ENCODE results near the gene LAP3. TPM values are rescaled to one million over a fixed set of nuclear protein-coding genes. Genes with fewer than 3 reads are reported as not detected.

LAP3 gene
- total and polyA plus RNA-seq, 7 experiments from 2014 or later, result 25.2 to 142 (median 49.6) TPM

GRCh38 chr4:17550549-17550948 is 26.4 kb upstream of the LAP3 start:
- H3K9me3 ChIP-seq (ENCODE audit: control insufficient read depth in 2 of 3, low read length in 3 of 3), result no peaks in the 10 kb centered on the region
- H3K4me1 ChIP-seq (ENCODE audit: control insufficient read depth in 2 of 2, insufficient read depth in 2 of 2, low read length in 2 of 2), result no peaks in the 10 kb centered on the region
- peak overlapping the region in 1 of 9 donors; percentile 36 for H3K27ac Mint-ChIP-seq
- no peak overlapping the region for H3K27ac ChIP-seq (ENCODE audit: low read depth, low read length)
- no peak overlapping the region for H3K4me3 ChIP-seq (ENCODE audit: low read length)
- H3K9me3 Mint-ChIP-seq, result peaks cover 0 to 2% (median 0%) of the 10 kb centered on the region in 11 donors
- intact Hi-C loops (cut with micrococcal nuclease), result no loop called here
- no peaks in the 10 kb centered on the region for H3K27me3 ChIP-seq (ENCODE audit: control insufficient read depth in 2 of 2, insufficient read depth in 2 of 2, low read length in 2 of 2)
- no peak for ATAC-seq
- ChIA-PET POLR2A (no interaction called here), CTCF (no interaction called here)
- peaks cover 0 to 18% (median 8%) of the 10 kb centered on the region in 5 donors for H3K27me3 Mint-ChIP-seq
- no peaks in the 10 kb centered on the region for H3K36me3 Mint-ChIP-seq
- H3K36me3 ChIP-seq (ENCODE audit: control insufficient read depth in 2 of 3, insufficient read depth in 3 of 3, low read length in 3 of 3), result no peaks in the 10 kb centered on the region
- no peak overlapping the region for H3K4me3 Mint-ChIP-seq
- DNase-seq, result no peak
- H3K4me1 Mint-ChIP-seq, result peaks cover 0 to 12% (median 0%) of the 10 kb centered on the region in 7 donors

GRCh38 chr4:17552427-17552826 is 24.6 kb upstream of the LAP3 start:
- no peak overlapping the region for H3K4me3 ChIP-seq (ENCODE audit: low read length)
- peaks cover 0 to 24% (median 8%) of the 10 kb centered on the region in 5 donors for H3K27me3 Mint-ChIP-seq
- H3K4me1 Mint-ChIP-seq, result peaks cover 0 to 12% (median 0%) of the 10 kb centered on the region in 7 donors
- H3K9me3 Mint-ChIP-seq, result peaks cover 0 to 2% (median 0%) of the 10 kb centered on the region in 11 donors
- ChIA-PET POLR2A (no interaction called here), CTCF (interaction anchor here (0.9 kb wide), 1 partner anchor 65 kb away, joined by 3 read pairs; no protein-coding TSS in a partner anchor)
- no peaks in the 10 kb centered on the region for H3K36me3 Mint-ChIP-seq
- intact Hi-C loops (cut with micrococcal nuclease), result no loop called here
- no peak overlapping the region for H3K27ac ChIP-seq (ENCODE audit: low read depth, low read length)
- no peaks in the 10 kb centered on the region for H3K27me3 ChIP-seq (ENCODE audit: control insufficient read depth in 2 of 2, insufficient read depth in 2 of 2, low read length in 2 of 2)
- ATAC-seq (no peak), DNase-seq (no peak)
- H3K27ac Mint-ChIP-seq, result no peak overlapping the region
- H3K36me3 ChIP-seq (ENCODE audit: control insufficient read depth in 2 of 3, insufficient read depth in 3 of 3, low read length in 3 of 3), result no peaks in the 10 kb centered on the region
- H3K4me1 ChIP-seq (ENCODE audit: control insufficient read depth in 2 of 2, insufficient read depth in 2 of 2, low read length in 2 of 2), result no peaks in the 10 kb centered on the region
- H3K9me3 ChIP-seq (ENCODE audit: control insufficient read depth in 2 of 3, low read length in 3 of 3), result no peaks in the 10 kb centered on the region
- no peak overlapping the region for H3K4me3 Mint-ChIP-seq

GRCh38 chr4:17554568-17554967 is 22.4 kb upstream of the LAP3 start:
- Mint-ChIP-seq H3K4me3 (peak overlapping the region in 1 of 10 donors; percentile 19), H3K4me1 (peaks cover 0 to 6% (median 0%) of the 10 kb centered on the region in 7 donors), H3K27ac (no peak overlapping the region), H3K9me3 (no peaks in the 10 kb centered on the region), H3K36me3 (no peaks in the 10 kb centered on the region), H3K27me3 (peaks cover 0 to 28% (median 8%) of the 10 kb centered on the region in 5 donors)
- H3K36me3 ChIP-seq (ENCODE audit: control insufficient read depth in 2 of 3, insufficient read depth in 3 of 3, low read length in 3 of 3), result no peaks in the 10 kb centered on the region
- ChIA-PET POLR2A (no interaction called here), CTCF (interaction anchor here (1.6 kb wide), 1 partner anchor 8 kb away, joined by 4 read pairs; no protein-coding TSS in a partner anchor)
- H3K27ac ChIP-seq (ENCODE audit: low read depth, low read length), result no peak overlapping the region
- no peak for ATAC-seq
- no peaks in the 10 kb centered on the region for H3K4me1 ChIP-seq (ENCODE audit: control insufficient read depth in 2 of 2, insufficient read depth in 2 of 2, low read length in 2 of 2)
- H3K4me3 ChIP-seq (ENCODE audit: low read length), result no peak overlapping the region
- intact Hi-C loops (cut with micrococcal nuclease), result no loop called here
- H3K27me3 ChIP-seq (ENCODE audit: control insufficient read depth in 2 of 2, insufficient read depth in 2 of 2, low read length in 2 of 2), result no peaks in the 10 kb centered on the region
- H3K9me3 ChIP-seq (ENCODE audit: control insufficient read depth in 2 of 3, low read length in 3 of 3), result no peaks in the 10 kb centered on the region
- DNase-seq, result no peak

- Mint-ChIP-seq H3K27ac (no peak overlapping the region), H3K9me3 (no peaks in the 10 kb centered on the region), H3K4me1 (peaks cover 0 to 6% (median 0%) of the 10 kb centered on the region in 7 donors), H3K4me3 (no peak overlapping the region), H3K36me3 (no peaks in the 10 kb centered on the region), H3K27me3 (peaks cover 0 to 26% (median 8%) of the 10 kb centered on the region in 5 donors)
- Histone ChIP-seq H3K27ac (ENCODE audit: low read depth, low read length) (no peak overlapping the region), H3K4me3 (ENCODE audit: low read length) (no peak overlapping the region), H3K4me1 (ENCODE audit: control insufficient read depth in 2 of 2, insufficient read depth in 2 of 2, low read length in 2 of 2) (no peaks in the 10 kb centered on the region), H3K36me3 (ENCODE audit: control insufficient read depth in 2 of 3, insufficient read depth in 3 of 3, low read length in 3 of 3) (no peaks in the 10 kb centered on the region), H3K9me3 (ENCODE audit: control insufficient read depth in 2 of 3, low read length in 3 of 3) (no peaks in the 10 kb centered on the region), H3K27me3 (ENCODE audit: control insufficient read depth in 2 of 2, insufficient read depth in 2 of 2, low read length in 2 of 2) (no peaks in the 10 kb centered on the region)
- POLR2A ChIA-PET, result interaction anchor here (0.7 kb wide), 1 partner anchor 59 kb away, joined by 4 read pairs; no protein-coding TSS in a partner anchor
- no peak for DNase-seq
- CTCF ChIA-PET, result interaction anchor here (1.0 kb wide), 1 partner anchor 8 kb away, joined by 4 read pairs; no protein-coding TSS in a partner anchor
- ATAC-seq, result no peak
- intact Hi-C loops (cut with micrococcal nuclease), result no loop called here
Measured at GRCh38 chr4:17556498-17556897, 20.5 kb upstream of the LAP3 start.

- intact Hi-C loops (cut with micrococcal nuclease), result no loop called here
Measured at GRCh38 chr4:17557880-17558279, 19.1 kb upstream of the LAP3 start.

GRCh38 chr4:17558941-17559708 is 17.9 kb upstream of the LAP3 start:
- H3K27me3 Mint-ChIP-seq, result peaks cover 0 to 20% (median 8%) of the 10 kb centered on the region in 5 donors
- H3K27ac Mint-ChIP-seq, result no peak overlapping the region
- H3K9me3 Mint-ChIP-seq, result no peaks in the 10 kb centered on the region
- POLR2A ChIA-PET, result no interaction called here
- DNase-seq, result no peak
- intact Hi-C loops (cut with micrococcal nuclease), result no loop called here
- H3K36me3 Mint-ChIP-seq, result no peaks in the 10 kb centered on the region
- Histone ChIP-seq H3K4me3 (ENCODE audit: low read length) (no peak overlapping the region), H3K36me3 (ENCODE audit: control insufficient read depth in 2 of 3, insufficient read depth in 3 of 3, low read length in 3 of 3) (no peaks in the 10 kb centered on the region), H3K27ac (ENCODE audit: low read depth, low read length) (no peak overlapping the region), H3K27me3 (ENCODE audit: control insufficient read depth in 2 of 2, insufficient read depth in 2 of 2, low read length in 2 of 2) (no peaks in the 10 kb centered on the region), H3K4me1 (ENCODE audit: control insufficient read depth in 2 of 2, insufficient read depth in 2 of 2, low read length in 2 of 2) (no peaks in the 10 kb centered on the region), H3K9me3 (ENCODE audit: control insufficient read depth in 2 of 3, low read length in 3 of 3) (no peaks in the 10 kb centered on the region)
- no peak for ATAC-seq
- H3K4me3 Mint-ChIP-seq, result no peak overlapping the region
- H3K4me1 Mint-ChIP-seq, result peaks cover 0 to 6% (median 0%) of the 10 kb centered on the region in 7 donors
- CTCF ChIA-PET, result interaction anchor here (0.5 kb wide), 1 partner anchor 129 kb away, joined by 3 read pairs; no protein-coding TSS in a partner anchor

More at GRCh38 chr4:17557880-17558279, 19.1 kb upstream of the LAP3 start:
- peaks cover 0 to 6% (median 0%) of the 10 kb centered on the region in 7 donors for H3K4me1 Mint-ChIP-seq
- no peaks in the 10 kb centered on the region for H3K9me3 ChIP-seq (ENCODE audit: control insufficient read depth in 2 of 3, low read length in 3 of 3)
- DNase-seq (no peak), ATAC-seq (no peak)
- H3K9me3 Mint-ChIP-seq, result no peaks in the 10 kb centered on the region
- H3K4me1 ChIP-seq (ENCODE audit: control insufficient read depth in 2 of 2, insufficient read depth in 2 of 2, low read length in 2 of 2), result no peaks in the 10 kb centered on the region
- no peak overlapping the region for H3K4me3 ChIP-seq (ENCODE audit: low read length)
- no peaks in the 10 kb centered on the region for H3K36me3 ChIP-seq (ENCODE audit: control insufficient read depth in 2 of 3, insufficient read depth in 3 of 3, low read length in 3 of 3)
- H3K27ac ChIP-seq (ENCODE audit: low read depth, low read length), result no peak overlapping the region
- H3K4me3 Mint-ChIP-seq, result no peak overlapping the region
- POLR2A ChIA-PET, result no interaction called here
- H3K27me3 Mint-ChIP-seq, result peaks cover 0 to 20% (median 8%) of the 10 kb centered on the region in 5 donors
- no peak overlapping the region for H3K27ac Mint-ChIP-seq
- no peaks in the 10 kb centered on the region for H3K36me3 Mint-ChIP-seq
- CTCF ChIA-PET, result no interaction called here
- H3K27me3 ChIP-seq (ENCODE audit: control insufficient read depth in 2 of 2, insufficient read depth in 2 of 2, low read length in 2 of 2), result no peaks in the 10 kb centered on the region
